SK-N-MC (cell line): ENCODE measurements around the gene PTGES2.
A peak's percentile ranks its signal among the peaks of the same experiment; 100 is the strongest.

Experiments
- DNase-seq: peaks from one replicate; pipeline ENCODE4 v3.0.0-alpha.2; 2011; ENCODE audit warnings: low read depth, low spot score
- H3K27ac ChIP-seq: fragments of 200-600 bp; sonication (generic); 2 replicates; pipeline ENCODE4 v1.5.1; 2016; ENCODE audit warnings: mixed run types
- H3K36me3 ChIP-seq: fragments of 200-600 bp; sonication (generic); 2 replicates; pipeline ENCODE4 v1.6.1; 2017; ENCODE audit warnings: antibody characterized with exemption, low read length, mixed read lengths; ENCODE audit not compliant: insufficient read depth
- H3K4me3 ChIP-seq: fragments of 200-600 bp; sonication (generic); 2 replicates; pipeline ENCODE4 v1.5.1; 2016
- H3K9ac ChIP-seq: fragments of 200-600 bp; sonication (generic); 2 replicates; pipeline ENCODE4 v1.8.0; 2017; ENCODE audit warnings: mixed run types, mixed read lengths; ENCODE audit not compliant: insufficient read length
- H3K9me3 ChIP-seq: fragments of 200-600 bp; sonication (generic); 2 replicates; pipeline ENCODE4 v1.6.1; 2017; ENCODE audit warnings: low read depth, mild to moderate bottlenecking, antibody characterized with exemption, low read length, moderate library complexity, mixed read lengths
- EZH2 ChIP-seq: fragments of 200-600 bp; sonication (generic); IDR thresholded peaks from one replicate; pipeline ENCODE4 v1.6.1; 2017; ENCODE audit warnings: antibody characterized with exemption
- FOXP2 ChIP-seq: optimal IDR thresholded peaks from 2 replicates; pipeline ENCODE3; 2011; ENCODE audit warnings: mild to moderate bottlenecking, moderate library complexity; ENCODE audit not compliant: insufficient read depth; ENCODE audit errors: extremely low read length, control extremely low read depth
- POLR2AphosphoS5 ChIP-seq: IDR thresholded peaks from 2 replicates; pipeline ENCODE4 v1.6.1; 2012; ENCODE audit warnings: mild to moderate bottlenecking, low read depth, low read length, borderline replicate concordance

Gene PTGES2

DNA sequence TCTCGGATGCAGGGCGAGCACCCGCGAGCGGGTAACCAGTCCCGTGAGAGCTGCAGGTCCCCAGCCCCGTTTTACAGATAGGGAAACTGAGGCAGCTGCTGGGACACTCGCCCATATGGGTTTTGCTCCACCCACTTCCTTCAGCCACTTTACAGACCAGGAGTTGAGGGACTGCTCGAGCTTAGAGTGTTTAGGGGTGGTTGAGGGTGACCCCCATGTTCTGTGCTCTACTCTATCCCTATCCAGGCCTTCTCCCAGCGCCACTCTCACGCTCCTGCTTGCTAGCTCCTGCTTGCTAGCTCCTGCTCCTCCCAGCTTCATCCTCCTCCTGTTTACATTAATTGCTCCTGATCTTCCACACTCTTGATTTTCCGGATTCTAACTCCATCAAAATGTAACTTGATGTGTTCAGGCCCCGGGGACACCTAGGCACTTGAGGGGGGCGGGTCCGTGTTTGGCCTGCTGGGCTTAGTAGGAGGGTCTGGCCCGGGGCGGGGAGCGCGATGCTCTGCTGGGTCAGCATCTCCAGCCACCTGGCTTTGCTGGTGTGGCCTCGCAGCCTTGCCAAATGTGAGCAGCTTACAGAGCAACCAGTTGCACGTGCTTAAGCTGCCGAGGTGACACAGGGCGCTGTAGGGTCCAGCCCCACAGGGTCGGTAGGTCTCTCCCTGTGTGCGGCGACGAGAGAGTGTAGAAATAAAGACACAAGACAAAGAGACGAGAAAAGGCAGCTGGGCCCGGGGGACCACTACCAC lies 1.5 kb upstream of the PTGES2 start:
- H3K36me3 ChIP-seq: peaks cover 6% of the 10 kb centered on the region; the same call in 1 of the 2 replicates
- no peaks in the 10 kb centered on the region for H3K9me3 ChIP-seq
- no peak overlapping the region for H3K27ac ChIP-seq
- DNase-seq: no peak
- peak overlapping the region; percentile 98 for H3K4me3 ChIP-seq
- H3K9ac ChIP-seq: peak overlapping the region; percentile 86
- TF ChIP-seq POLR2AphosphoS5: no peak
- no peak for TF ChIP-seq FOXP2
- no peak for TF ChIP-seq EZH2

DNA sequence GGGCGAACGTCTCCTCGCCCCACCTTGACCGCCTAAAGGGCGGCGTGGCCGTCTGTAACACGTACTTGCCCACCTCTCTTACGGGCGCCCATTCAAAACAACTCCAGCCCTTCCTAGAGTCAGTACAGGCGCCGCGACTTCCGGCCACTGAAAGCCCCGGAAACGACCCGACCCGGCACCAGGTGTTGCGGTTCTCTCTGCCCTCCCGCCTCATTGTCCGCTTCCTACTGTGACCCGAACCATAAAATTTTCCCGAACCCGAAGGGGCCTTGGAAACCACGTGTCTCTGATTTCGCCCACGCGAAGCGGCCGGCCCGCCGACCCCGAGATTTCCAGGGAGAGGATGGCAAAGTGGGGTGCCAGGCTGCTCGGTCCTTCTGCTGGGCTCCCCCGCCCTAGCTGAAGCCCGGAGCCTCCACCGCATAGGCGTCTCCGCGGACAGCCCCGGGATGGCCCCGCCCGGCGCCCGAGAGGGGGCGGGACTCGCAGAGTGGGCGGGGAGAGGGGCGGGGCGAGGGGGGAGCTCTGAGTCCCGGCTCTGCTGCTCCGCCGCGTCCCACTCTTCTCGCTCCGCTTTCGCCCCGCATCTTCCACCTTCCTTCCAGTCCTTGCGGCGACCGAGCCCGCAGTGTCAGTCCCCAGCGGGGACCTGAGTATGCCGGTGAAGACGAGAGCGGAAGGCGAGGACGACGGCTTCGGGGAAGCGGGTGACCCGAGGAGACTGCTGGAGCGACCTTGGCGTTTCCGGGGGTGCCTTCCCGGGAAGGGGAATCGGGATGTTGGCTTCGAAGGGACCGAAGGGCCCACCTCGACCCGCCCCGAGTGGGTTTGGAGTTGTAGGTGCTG lies 684 bp upstream of the PTGES2 start:
- H3K27ac ChIP-seq: peak overlapping the region; percentile 92
- TF ChIP-seq EZH2 (no peak), POLR2AphosphoS5 (peak; percentile 64; the same call in 1 of the 2 replicates)
- peaks cover 10% of the 10 kb centered on the region; the same call in 1 of the 2 replicates for H3K36me3 ChIP-seq
- peak overlapping the region; percentile 86 for H3K9ac ChIP-seq
- H3K9me3 ChIP-seq: no peaks in the 10 kb centered on the region
- peak overlapping the region; percentile 98 for H3K4me3 ChIP-seq
- peak; percentile 60 for DNase-seq

DNA sequence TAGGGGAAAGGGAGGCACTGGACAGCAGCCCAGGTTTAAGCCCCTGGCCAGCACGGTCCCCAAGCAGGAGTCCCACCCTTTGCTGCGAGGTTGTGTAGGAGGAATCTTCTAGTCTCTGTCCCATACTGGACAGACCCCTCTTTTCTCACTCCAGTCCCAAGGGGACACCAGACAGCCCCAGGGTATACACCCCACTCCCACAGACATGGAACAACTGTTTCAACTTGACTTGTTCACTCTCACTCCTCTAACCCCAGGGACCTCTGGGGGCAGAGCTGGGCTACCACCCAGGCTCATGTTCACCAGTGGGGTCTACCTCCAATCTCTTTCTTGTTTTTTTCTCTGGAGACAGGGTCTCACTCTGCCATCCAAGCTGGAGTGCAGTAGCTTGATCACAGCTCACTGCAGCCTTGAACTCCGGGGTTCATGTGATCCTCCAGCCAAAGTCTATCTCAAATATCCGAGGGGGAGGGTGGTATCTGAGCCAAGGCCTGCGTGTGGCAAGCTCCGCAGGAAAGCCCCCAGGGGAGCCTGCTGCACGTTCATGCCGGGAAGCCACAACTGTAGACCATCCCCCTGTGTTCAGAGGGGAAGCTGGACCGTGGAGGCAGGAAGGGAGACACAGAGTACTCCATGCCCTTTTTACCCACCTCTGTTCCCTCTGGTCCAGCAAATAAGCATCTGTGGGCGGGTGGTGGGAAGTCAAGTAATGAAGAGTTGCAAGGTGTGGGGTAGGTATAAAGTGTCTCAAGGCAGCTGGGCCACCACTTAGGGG lies 1.8 kb downstream of the PTGES2 start:
- Histone ChIP-seq H3K27ac (no peak overlapping the region; the same call in 1 of the 2 replicates), H3K9me3 (no peaks in the 10 kb centered on the region), H3K36me3 (peaks cover 10% of the 10 kb centered on the region; the same call in 1 of the 2 replicates), H3K4me3 (peak overlapping the region; percentile 62), H3K9ac (peak overlapping the region; percentile 26)
- DNase-seq: no peak
- TF ChIP-seq FOXP2 (no peak), EZH2 (no peak), POLR2AphosphoS5 (no peak)

DNA sequence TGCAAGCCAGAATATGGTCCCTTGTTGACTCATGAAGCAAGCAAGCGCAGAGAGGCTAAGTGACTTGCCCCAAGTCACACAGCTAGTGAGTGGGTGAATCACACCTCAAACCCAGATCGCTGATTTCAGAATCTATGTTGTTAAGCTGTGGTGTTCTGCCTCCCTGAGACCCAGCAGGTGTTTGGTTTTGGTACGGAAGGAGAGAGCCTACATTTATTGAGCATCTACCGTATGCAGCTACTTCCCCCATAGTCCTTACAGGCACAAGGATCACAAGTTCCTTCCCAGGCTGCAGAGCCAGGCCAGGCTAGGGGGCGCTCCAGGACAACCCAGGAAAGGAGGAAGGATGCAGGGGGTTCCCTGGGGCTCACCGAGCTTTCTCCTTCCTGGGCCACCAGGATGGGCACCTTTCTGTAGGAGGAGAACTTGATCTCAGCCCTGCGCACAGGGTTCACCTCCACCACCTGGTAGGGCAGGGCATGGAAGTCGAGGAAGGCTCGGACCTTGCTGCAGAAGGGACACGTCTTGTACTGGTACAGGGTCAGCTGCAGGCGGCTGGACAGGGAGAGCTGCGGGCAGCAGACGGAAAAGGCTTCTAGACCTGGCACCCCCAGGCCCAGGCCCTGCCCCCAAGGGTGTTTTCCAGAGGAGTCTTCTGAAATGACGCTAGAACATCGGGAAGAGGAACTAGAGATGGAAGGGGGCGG lies 2.5 kb downstream of the PTGES2 start:
- H3K9ac ChIP-seq: no peak overlapping the region
- no peak for DNase-seq
- H3K9me3 ChIP-seq: no peaks in the 10 kb centered on the region
- no peak overlapping the region for H3K4me3 ChIP-seq
- TF ChIP-seq EZH2 (no peak), POLR2AphosphoS5 (no peak), FOXP2 (no peak)
- no peak overlapping the region for H3K27ac ChIP-seq
- peaks cover 10% of the 10 kb centered on the region; the same call in 1 of the 2 replicates for H3K36me3 ChIP-seq

DNA sequence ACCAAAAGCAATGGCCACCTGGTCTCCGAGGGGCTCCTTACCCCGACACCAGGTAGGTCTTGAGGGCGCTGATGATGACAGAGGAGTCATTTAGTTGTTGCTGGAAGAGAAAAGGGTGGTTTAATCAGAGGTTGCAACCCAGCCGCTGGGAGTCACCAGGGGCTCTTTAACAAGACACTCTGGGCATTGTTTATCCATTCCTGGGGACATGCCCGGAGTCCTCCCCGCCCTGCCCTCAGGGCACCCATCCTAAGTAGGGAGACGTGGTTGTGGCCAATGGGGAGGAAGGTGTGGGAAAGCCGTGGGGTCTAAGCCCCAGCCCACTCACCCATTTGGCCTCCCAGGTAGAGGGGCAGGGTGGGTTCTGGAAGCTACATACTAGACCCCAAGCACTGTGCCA lies 3.1 kb downstream of the PTGES2 start:
- Histone ChIP-seq H3K9ac (no peak overlapping the region), H3K9me3 (no peaks in the 10 kb centered on the region), H3K27ac (no peak overlapping the region), H3K4me3 (no peak overlapping the region), H3K36me3 (peaks cover 10% of the 10 kb centered on the region; the same call in 1 of the 2 replicates)
- DNase-seq: no peak
- TF ChIP-seq FOXP2: no peak
- TF ChIP-seq POLR2AphosphoS5: no peak
- TF ChIP-seq EZH2: no peak

DNA sequence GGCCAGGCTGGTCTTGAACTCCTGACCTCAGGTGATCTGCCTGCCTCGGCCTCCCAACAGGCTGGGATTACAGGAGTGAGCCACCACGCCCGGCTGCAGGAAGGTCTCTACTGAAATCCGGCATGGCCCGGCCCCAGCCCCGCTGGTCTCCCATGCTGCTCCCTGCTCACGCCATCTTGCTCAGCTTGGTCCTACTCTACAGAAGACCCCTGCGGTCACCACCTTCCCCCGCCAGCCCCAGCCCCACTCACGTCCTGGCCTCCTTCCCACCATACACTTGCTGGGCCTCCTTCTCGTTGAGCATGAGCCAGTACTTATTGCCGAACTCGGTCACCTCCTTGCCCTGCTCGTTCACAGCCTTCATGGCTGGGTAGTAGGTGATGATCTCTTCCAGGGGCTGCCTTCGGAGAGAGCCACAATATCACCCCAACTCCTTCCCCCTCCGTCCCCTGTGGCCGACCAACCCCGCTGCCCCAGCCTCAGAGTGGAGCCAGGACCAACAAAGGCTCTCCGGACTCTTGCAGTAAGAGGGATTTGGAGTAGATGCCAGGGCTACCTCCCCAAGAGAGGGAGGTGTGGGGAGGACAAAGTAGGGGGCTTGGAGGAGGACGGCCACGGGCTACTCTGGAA lies 4.0 kb downstream of the PTGES2 start:
- DNase-seq: no peak
- TF ChIP-seq POLR2AphosphoS5 (no peak), EZH2 (no peak), FOXP2 (no peak)
- H3K9me3 ChIP-seq: no peaks in the 10 kb centered on the region
- H3K4me3 ChIP-seq: no peak overlapping the region
- no peak overlapping the region for H3K9ac ChIP-seq
- H3K36me3 ChIP-seq: peaks cover 10% of the 10 kb centered on the region; the same call in 1 of the 2 replicates
- H3K27ac ChIP-seq: no peak overlapping the region

DNA sequence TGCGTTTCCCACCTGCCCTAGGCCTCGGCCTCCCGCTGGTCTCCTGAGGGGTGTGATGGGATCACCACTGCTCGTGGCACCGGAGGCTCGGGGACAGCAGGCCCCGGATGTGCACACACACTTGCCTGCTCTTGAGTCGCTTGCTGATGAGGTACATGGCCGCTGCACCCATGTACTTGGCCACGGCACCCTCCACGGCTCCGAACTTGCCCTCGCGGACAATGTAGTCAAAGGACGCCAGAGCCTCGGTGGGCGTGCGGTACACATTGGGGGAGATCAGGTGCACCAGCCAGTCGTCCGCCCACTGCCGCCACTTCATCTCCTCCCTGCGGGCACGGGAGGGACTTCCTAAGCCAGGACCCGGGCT lies 4.7 kb downstream of the PTGES2 start:
- no peak overlapping the region for H3K9ac ChIP-seq
- no peak overlapping the region for H3K27ac ChIP-seq
- H3K4me3 ChIP-seq: no peak overlapping the region
- H3K36me3 ChIP-seq: peaks cover 10% of the 10 kb centered on the region; the same call in 1 of the 2 replicates
- no peak for TF ChIP-seq EZH2
- no peak for TF ChIP-seq FOXP2
- TF ChIP-seq POLR2AphosphoS5: no peak
- no peaks in the 10 kb centered on the region for H3K9me3 ChIP-seq
- DNase-seq: no peak
